PC-9 (cell line): Measurements from ENCODE around the gene PRR3.

Experiments used
- CTCF ChIP-seq: fragments of 200-600 bp; sonication (generic); conservative IDR thresholded peaks from 2 replicates; pipeline ENCODE4 v1.6.1; 2017; ENCODE audit warnings: mixed run types, antibody characterized with exemption, mild to moderate bottlenecking, moderate library complexity
- EZH2 ChIP-seq: fragments of 200-600 bp; sonication (generic); IDR thresholded peaks from 2 replicates; pipeline ENCODE4 v1.8.0; 2017; ENCODE audit warnings: antibody characterized with exemption, low read depth

GRCh38 chr6:30542404-30542725 is 14.7 kb upstream of the PRR3 start:
- TF ChIP-seq CTCF: no peak
- TF ChIP-seq EZH2: no peak
